Skeletal muscle satellite cell (primary cell): Measurements from ENCODE around the gene DAB2IP. TPM values are rescaled to one million over a fixed set of nuclear protein-coding genes. Genes with fewer than 3 reads are reported as not detected.

ENCODE experiments used
- H3K27me3 ChIP-seq: 2 replicates; pipeline ENCODE4 v1.7.0; 2013; ENCODE audit warnings: low read length; ENCODE audit not compliant: control insufficient read depth, insufficient read depth
- H3K36me3 ChIP-seq: 2 replicates; pipeline ENCODE4 v1.7.0; 2013; ENCODE audit warnings: mild to moderate bottlenecking, control low read depth, low read length; ENCODE audit not compliant: insufficient read depth
- H3K4me1 ChIP-seq: 2 replicates; pipeline ENCODE4 v1.7.0; 2013; ENCODE audit warnings: low read length; ENCODE audit not compliant: control insufficient read depth, insufficient read depth
- H3K4me2 ChIP-seq: 2 replicates; pipeline ENCODE4 v1.7.0; 2013; ENCODE audit warnings: mild to moderate bottlenecking, low read length
- H3K4me3 ChIP-seq: 2 replicates; pipeline ENCODE4 v1.7.0; 2013; ENCODE audit warnings: low read length
- H3K9ac ChIP-seq: 2 replicates; pipeline ENCODE4 v1.7.0; 2013; ENCODE audit warnings: mild to moderate bottlenecking, low read depth, low read length, moderate library complexity
- H3K9me3 ChIP-seq: replicated peaks from 2 replicates; pipeline ENCODE4 v1.7.0; 2013; ENCODE audit warnings: mild to moderate bottlenecking, control low read depth, low read length
- total RNA-seq: library from RNA; depleted of rRNA; stranded (reverse); fragments of >200 nt; gene quantifications from 2 replicates; pipeline ENCODE4 v1.2.3, GENCODE V29; 2012; rRNA removed

DAB2IP gene
- total RNA-seq = 1.5 and 2.0 TPM in 2 replicates

DNA sequence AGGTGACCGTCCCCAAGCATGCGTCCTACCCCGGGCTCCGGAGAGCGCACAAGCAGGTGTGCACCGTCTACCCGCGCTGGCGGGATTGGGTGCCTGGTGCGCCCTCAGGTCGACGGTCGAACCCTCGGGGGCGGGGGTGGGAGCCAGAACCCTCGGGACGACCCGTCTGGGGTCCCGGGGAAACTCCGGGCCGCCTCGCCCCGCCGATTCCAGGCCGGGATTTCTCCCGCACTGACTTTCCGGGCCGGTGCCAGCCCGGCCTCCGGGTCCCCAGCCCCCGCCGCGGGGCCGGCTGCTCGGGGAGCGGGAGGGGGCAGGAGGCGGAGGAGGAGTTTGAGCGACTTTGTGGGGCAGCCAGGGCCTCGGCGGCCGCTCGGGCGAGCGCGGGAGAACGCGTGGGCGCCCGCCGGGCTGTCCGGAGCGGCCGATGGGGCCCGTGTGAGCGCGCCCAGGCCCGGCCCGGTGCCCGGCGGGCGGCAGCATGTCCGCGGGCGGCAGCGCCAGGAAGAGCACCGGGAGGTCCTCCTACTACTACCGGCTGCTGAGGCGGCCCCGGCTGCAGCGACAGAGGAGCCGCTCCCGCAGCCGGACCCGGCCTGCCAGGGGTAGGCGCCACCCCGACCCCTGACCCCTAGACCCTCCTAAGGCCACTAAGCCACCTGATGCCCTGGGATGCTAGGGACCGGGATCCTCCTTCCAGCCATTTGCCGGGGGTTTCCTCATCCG, at the start of gene DAB2IP:
Gene DAB2IP (plus strand): TSS at position 340 of the 726 bp plus-strand sequence. CDS start 142 bp downstream, at position 482.
- no peaks in the 10 kb centered on the region for H3K9me3 ChIP-seq
- H3K36me3 ChIP-seq = no peaks in the 10 kb centered on the region
- H3K4me2 ChIP-seq = peak within 1 kb of the TSS; percentile 94
- H3K27me3 ChIP-seq = peaks cover 64% of the 10 kb centered on the region
- peak within 1 kb of the TSS; percentile 46 for H3K9ac ChIP-seq
- H3K4me3 ChIP-seq = peak within 1 kb of the TSS; percentile 71
- peaks cover 18% of the 10 kb centered on the region for H3K4me1 ChIP-seq

DNA sequence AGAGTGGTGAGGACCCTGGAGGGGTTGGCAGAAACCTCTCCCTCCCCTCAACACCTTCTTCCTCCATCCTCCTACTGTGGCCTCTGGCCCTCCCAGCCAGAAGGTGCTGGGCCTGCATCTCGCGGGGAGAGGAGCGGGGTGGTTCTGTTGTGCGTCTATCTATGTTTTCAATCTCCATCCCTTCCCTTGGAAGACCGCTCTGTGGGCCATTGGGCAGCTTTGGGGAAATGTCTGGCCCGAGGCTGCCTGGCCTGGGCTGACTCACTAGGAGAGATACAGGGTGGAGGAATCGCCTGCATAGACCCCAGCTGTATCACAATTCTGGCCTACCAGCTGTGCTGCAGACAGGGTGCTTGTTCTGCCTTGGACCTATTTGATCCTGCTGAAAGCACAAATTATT, 48.4 kb upstream of the DAB2IP start:
- Histone ChIP-seq H3K27me3 (peaks cover 53% of the 10 kb centered on the region), H3K4me3 (no peak overlapping the region), H3K4me1 (peaks cover 17% of the 10 kb centered on the region)

GRCh38 chr9:121604242-121604641, 47.2 kb upstream of the DAB2IP start:
- Histone ChIP-seq H3K4me2 (no peak overlapping the region), H3K4me3 (no peak overlapping the region), H3K9ac (no peak overlapping the region), H3K9me3 (no peaks in the 10 kb centered on the region), H3K36me3 (no peaks in the 10 kb centered on the region), H3K4me1 (peaks cover 5% of the 10 kb centered on the region), H3K27me3 (peaks cover 53% of the 10 kb centered on the region)

More for the DNA sequence above, 48.4 kb upstream of the DAB2IP start:
- no peak overlapping the region for H3K9ac ChIP-seq
- H3K9me3 ChIP-seq = no peaks in the 10 kb centered on the region
- H3K36me3 ChIP-seq = no peaks in the 10 kb centered on the region
- H3K4me2 ChIP-seq = no peak overlapping the region

DNA sequence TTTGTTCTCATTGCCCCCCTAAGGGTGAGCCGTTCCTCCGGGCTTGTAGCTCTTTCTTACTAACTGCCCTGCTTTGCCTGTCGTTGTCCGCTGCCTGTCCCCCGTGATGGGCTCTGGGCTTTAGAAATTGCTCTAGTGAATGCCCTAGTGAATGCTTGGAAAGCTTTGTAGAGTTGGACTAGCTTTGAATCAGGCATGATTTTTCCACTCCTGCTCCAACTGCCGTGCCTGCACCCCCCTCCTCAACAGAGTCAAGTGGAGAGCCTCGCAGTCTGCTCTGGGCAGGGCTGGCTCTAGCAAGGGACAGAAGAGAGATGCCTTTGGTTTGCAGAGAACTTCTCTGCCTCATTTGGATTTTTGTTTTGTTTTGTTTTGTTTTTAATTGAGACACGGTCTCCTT, 46.8 kb upstream of the DAB2IP start:
- H3K9me3 ChIP-seq = no peaks in the 10 kb centered on the region
- H3K27me3 ChIP-seq = peaks cover 54% of the 10 kb centered on the region
- H3K4me3 ChIP-seq = no peak overlapping the region
- no peak overlapping the region for H3K9ac ChIP-seq
- no peaks in the 10 kb centered on the region for H3K36me3 ChIP-seq
- no peak overlapping the region for H3K4me2 ChIP-seq
- peaks cover 3% of the 10 kb centered on the region for H3K4me1 ChIP-seq

DNA sequence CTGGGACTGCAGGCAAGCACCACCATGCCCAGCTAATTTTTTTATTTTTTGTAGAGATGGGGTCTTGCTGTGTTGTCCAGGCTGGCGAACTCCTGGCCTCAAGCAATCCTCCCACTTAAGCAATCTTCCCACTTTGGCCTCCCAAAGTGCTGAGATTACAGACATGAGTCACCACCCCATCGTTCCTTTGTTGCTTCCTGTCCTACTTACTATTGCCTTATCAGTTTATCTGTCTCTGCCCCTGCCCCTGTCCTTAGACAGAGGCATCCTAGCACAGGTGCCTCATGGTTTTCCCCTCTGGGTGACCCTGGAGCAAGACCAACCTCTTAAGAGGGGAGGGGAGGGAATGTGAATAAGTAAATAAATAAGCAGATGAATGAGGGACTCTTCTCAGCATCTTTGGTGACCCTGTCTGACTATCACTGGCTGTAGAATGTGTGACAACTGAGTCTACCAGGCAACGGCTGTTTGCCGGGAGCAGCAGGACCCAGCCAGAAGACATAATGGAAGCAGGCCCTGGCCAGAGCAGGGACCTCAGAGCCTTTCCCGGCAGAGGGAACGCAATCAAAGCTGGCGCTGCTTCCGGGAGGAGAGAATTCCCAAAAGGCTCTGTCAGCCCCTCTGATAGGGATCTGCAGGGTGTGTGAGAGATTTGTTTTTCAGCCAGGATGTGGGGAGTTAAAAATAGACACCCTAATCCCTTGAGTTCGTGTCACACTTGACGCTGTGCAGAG, 43.8 kb upstream of the DAB2IP start:
- Histone ChIP-seq H3K9me3 (no peaks in the 10 kb centered on the region), H3K36me3 (no peaks in the 10 kb centered on the region), H3K4me2 (peak overlapping the region; percentile 31), H3K4me3 (no peak overlapping the region), H3K4me1 (no peaks in the 10 kb centered on the region), H3K27me3 (peaks cover 42% of the 10 kb centered on the region), H3K9ac (no peak overlapping the region)

- Histone ChIP-seq H3K9me3 (no peaks in the 10 kb centered on the region), H3K9ac (no peak overlapping the region), H3K4me2 (peak overlapping the region; percentile 31), H3K36me3 (no peaks in the 10 kb centered on the region), H3K27me3 (peaks cover 49% of the 10 kb centered on the region), H3K4me3 (no peak overlapping the region), H3K4me1 (no peaks in the 10 kb centered on the region)
Observed at GRCh38 chr9:121608168-121608853, 43.1 kb upstream of the DAB2IP start.

GRCh38 chr9:121609822-121610637, 41.4 kb upstream of the DAB2IP start:
- no peak overlapping the region for H3K4me3 ChIP-seq
- H3K27me3 ChIP-seq = peaks cover 53% of the 10 kb centered on the region
- H3K4me1 ChIP-seq = no peaks in the 10 kb centered on the region
- H3K4me2 ChIP-seq = no peak overlapping the region
- H3K9me3 ChIP-seq = no peaks in the 10 kb centered on the region
- no peaks in the 10 kb centered on the region for H3K36me3 ChIP-seq
- no peak overlapping the region for H3K9ac ChIP-seq

- Histone ChIP-seq H3K9me3 (no peaks in the 10 kb centered on the region), H3K4me3 (no peak overlapping the region), H3K4me2 (no peak overlapping the region), H3K9ac (no peak overlapping the region), H3K36me3 (no peaks in the 10 kb centered on the region), H3K4me1 (no peaks in the 10 kb centered on the region), H3K27me3 (peaks cover 50% of the 10 kb centered on the region)
Observed at GRCh38 chr9:121610638-121610953, 40.8 kb upstream of the DAB2IP start.

DNA sequence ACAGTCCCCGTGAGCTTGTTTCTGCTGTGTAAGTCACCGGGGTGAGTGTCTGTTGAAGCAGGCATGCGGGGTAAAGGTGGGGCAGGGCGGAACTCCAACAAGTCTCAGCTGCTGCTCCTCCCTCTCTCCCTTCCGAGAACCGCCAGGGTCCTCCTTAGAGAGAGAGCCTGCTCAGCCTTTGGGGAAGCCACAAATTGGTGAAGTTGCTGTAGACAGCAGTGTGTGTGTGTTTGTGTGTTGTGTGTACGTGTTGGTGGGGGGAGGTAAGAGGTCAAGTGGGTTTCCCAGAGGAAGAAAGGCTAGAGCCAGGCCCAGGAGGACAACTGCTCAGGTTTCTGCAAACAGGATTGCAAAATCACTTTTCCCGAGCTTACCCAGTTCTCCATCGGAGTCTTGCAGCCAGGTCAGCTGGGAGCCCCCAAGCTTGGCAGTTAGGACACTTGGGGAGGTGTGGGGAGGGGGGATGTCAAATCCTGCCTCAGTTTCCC, 38.9 kb upstream of the DAB2IP start:
- H3K9ac ChIP-seq = no peak overlapping the region
- H3K4me3 ChIP-seq = no peak overlapping the region
- no peaks in the 10 kb centered on the region for H3K36me3 ChIP-seq
- no peaks in the 10 kb centered on the region for H3K9me3 ChIP-seq
- no peak overlapping the region for H3K4me2 ChIP-seq
- no peaks in the 10 kb centered on the region for H3K4me1 ChIP-seq
- peaks cover 57% of the 10 kb centered on the region for H3K27me3 ChIP-seq

- peaks cover 51% of the 10 kb centered on the region for H3K27me3 ChIP-seq
- no peaks in the 10 kb centered on the region for H3K4me1 ChIP-seq
- H3K9ac ChIP-seq = no peak overlapping the region
- no peaks in the 10 kb centered on the region for H3K9me3 ChIP-seq
- H3K4me2 ChIP-seq = no peak overlapping the region
- no peaks in the 10 kb centered on the region for H3K36me3 ChIP-seq
- no peak overlapping the region for H3K4me3 ChIP-seq
Observed at GRCh38 chr9:121613009-121613752, 38.3 kb upstream of the DAB2IP start.
